HG03442 (cell line): ENCODE data around the gene LRP6.
"Not testable (repeated sequence)": the region's sequence is repeated elsewhere in the genome, so short reads cannot be mapped to it uniquely, and the experiment has no call there.

Experiments
- ATAC-seq: cut with Tn5 transposase; IDR thresholded peaks from one replicate; pipeline ENCODE4 v1.9.1; 2021; ENCODE audit warnings: mild to moderate bottlenecking, moderate library complexity; ENCODE audit not compliant: unreplicated experiment

LRP6 gene

DNA sequence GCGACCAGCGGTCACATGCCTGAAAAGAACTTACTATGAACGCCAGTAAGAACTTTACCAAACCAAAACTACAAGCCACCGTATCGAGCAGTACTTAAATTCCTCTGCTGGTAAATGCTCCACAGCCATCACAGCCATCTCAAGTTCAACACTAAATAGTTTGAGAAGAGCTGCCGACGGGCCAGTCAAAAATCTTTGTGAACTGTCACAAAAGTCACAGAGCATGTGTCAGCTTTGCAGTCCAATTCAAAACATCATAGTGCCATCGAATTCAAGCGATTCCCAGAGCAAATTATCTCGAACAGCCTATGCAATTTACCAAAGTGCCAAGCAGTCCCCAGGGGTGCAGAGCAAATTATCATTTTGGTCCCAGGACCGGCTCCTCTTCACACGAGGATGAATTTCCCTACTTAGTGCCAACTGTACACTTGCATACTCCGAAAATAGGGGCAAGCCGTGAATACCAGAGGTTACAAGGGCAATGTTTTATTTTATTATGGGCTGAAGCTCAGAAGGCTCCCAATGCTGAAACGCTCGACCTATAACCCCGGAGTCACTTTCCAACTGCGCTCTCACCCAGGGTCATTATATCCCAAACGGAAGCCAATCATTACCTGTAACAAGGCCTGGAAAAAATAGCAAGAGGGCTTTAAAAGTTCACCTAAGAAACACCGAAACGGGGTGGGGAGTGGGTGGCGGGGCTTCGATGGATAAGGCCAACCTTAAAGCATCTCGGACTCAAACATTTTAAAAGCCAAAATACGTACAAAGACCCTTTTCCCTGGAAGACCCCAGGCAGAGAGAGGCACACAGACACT, 1.1 kb downstream of the LRP6 start:
- ATAC-seq: no peak

DNA sequence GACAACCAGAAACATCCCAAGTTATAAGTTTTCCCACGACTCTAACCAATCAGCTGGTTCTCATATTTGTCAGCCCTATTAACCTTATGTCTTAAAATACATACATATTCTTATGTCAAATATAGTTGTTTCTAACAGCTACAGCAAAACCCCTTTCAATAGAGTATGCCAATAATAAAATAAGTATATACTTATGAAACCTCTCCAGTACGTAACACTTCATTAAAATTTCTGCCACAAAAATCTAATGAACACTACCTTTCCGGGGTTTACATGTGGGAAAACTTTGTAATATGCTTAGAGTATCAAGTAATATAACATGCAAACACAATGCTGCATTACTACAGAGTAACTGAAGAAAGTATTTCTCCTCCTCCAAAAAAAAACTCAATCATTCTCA, 1.8 kb downstream of the LRP6 start:
- no peak for ATAC-seq

GRCh38 chr12:12263909-12264308, 2.9 kb downstream of the LRP6 start:
- ATAC-seq: no peak

DNA sequence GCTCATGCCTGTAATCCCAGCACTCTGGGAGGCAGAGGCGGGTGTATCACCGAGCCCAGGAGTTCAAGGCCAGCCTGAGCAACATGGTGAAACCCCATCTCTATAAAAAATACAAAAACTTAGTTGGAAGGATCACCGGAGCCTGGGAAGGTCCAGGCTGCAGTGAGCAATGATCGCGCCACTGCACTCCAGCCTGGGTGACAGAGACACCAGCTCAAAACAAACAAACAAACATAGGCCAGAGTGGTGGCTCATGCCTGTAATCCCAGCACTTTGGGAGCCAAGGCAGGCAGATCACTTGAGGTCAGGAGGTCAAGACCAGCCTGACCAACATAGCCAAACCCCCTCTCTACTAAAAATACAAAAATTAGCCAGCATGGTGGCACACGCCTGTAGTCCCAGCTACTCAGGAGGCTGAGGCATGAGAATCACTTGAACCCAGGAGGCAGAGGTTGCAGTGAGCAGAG, 10.5 kb downstream of the LRP6 start:
- not testable (repeated sequence) for ATAC-seq

DNA sequence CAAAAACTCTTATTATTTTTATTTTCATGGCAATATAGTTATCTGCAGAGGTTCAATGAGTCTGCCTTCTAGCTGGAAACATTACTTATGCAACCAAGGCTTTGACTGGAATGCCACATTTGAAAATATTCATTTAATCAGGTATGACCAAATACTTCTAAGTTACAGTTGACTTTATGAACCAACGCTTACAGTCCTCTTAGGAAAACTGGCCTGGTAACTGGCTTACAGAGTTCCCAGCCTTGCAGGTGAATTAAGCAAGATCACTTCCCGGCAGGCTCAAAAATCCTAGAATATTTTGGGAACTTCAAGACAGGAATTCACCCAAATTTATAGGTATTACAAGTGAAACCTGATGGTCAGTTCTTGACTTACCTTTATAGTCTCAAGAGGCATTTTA, 12.3 kb downstream of the LRP6 start:
- no peak for ATAC-seq

DNA sequence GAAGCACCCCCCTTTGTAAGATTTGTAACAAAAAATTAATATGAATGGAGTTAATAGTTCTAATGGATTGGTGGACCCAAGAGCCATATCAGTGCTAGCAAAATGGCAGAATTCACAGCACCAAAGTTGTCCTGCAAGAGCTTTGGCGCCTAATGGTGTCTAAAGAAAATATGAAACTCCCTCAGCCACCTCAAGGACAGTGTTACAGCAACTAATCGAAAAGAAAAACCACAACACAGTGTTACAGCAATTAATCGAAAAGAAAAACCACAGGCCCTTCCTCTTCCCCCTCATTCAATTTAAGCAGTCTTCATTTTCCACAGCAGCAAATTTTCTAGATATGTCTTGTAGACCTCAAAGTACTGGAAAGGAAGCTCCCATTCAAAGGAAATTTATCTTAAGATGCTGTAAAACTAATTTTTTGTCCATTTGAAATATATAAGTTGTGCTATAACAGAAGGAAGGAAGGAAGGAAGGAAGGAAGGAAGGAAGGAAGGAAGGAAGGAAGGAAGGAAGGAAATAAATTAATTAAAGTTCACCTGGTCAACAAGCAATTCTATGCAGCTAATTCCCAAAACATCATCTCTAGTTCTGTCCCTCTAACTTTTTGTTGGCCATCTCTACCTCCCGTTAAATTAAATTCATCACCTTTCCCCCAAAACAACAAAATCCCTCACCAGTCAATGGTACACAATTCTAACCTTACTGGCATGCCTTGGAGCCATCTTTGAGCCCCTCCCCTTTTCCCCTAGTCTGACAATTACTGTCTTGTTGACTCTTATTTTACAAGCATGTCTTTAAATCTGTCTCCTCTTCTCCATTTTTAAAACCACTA, 17.4 kb downstream of the LRP6 start:
- no peak for ATAC-seq

GRCh38 chr12:12247584-12247983, 19.3 kb downstream of the LRP6 start:
- no peak for ATAC-seq

DNA sequence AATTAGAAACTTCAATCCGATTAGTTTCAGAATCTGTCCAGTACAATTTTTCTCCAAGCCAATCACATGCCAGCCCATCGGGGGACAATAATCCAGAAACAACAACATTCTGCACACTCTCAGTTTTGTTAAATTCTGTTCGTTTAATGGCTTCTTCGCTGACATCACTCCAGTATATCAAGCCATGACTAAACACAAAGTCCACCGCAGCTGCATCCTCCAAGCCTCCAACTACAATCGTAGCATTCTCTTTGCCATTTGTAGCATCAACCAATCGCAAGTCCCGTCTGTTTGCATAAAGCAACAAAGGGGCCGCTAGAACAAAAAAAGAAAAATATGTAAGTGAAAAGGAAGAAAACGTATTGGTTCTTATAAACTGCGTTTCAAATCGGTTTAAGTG, 22.5 kb downstream of the LRP6 start:
- ATAC-seq: no peak

DNA sequence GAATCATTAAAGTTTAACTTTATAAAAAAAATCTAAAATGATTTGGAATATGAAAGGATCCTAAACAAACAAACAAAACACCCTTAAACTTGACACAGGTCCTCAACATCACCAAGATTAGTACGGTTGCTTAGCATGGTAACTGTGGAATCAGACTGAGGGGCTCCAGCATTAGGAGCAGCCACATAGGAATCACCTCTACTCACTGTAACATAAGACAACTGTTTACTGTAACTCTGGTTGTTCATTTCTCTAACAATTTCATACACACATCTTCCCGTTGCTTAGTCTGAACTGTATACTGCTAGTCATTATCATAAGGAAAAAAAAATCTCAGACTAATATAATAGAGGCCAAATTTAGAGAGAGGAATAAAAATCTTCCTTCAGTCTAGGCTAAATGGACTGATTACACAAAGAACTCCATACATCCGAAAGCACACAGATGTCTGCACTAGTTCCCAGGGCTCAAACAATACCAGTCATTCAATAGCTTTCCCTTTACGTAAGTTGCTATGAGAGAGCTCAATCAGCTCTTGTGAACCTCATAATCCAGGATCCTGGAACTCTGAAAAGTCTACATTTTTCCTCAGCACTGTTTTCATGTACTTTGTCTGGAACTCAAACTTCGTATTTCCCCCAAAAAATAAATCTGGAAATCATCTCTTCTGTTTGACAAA, 26.0 kb downstream of the LRP6 start:
- ATAC-seq: no peak

DNA sequence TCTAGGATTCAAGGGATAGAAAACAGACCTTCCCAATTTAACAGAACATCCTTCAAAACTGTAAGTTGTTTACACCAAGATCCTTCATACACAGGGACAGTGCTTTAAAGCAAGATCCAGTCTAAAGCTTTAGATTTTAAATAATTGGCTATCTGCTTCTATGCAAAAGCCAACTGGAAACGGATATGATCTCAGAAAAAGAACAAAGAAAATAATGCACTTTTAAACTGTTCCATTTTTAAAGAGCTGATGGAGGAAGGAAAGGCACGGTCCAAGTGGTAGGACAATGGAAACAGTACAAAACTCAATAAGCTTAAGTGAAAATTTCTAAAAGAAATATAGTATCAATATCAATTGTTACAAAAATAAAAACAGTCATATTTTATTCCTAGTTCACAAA, 27.7 kb downstream of the LRP6 start:
- ATAC-seq: no peak

GRCh38 chr12:12238605-12239004, 28.2 kb downstream of the LRP6 start:
- ATAC-seq: no peak

DNA sequence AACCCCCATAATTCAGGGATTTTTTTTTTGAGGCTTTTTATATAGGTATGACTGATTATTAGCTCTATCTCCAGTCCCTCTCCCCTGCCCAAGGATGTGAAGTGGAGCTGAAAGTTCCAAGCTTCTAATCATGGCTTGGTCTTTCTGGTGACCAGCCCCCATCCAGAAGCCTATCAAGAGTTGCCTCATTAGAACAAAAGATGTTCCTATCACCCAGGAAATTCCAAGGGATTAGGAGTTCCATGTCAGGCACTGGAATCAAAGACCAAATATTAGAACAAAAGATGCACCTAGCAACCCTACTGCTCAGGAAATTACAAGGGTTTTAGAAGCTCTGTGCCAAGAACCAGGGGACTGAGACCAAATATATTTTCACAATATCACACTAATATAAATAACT, 29.9 kb downstream of the LRP6 start:
- no peak for ATAC-seq

DNA sequence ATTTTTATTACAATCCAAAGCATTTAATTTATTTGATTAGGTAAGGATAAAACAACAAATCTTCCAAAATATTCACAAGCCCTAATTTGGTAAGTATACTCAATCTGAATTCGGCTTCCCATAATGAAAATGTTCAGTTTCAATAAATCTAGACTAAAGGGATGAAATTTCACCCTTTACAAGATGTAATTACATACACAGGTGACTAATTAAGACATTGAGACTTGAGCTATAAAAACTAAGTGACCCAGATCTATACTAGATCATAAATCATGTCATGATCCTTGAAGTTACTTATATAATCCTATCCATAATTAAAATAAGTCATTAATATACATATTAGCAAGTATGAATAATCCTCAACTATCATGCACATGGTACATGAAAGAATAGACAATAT, 36.6 kb downstream of the LRP6 start:
- no peak for ATAC-seq

GRCh38 chr12:12229556-12230092, 37.2 kb downstream of the LRP6 start:
- ATAC-seq: no peak

GRCh38 chr12:12228402-12228801, 38.4 kb downstream of the LRP6 start:
- ATAC-seq: no peak

DNA sequence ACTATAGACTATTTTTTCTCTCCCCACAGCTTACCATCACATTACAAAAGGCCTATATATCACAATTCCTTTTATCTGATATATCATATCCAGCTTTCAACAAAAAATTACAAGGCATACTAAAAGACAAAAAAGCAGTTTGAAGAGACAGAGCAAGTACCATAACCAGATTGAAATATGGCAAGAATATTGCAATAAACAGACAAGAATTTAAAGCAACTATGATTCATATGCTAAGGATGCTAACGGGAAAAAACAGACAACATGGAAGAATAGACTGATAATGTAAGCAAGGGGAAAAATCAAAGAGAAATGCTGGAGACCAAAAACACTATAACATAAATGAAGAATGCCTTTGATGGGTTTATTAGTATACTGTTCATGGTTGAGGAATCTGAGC, 40.7 kb downstream of the LRP6 start:
- ATAC-seq: no peak

DNA sequence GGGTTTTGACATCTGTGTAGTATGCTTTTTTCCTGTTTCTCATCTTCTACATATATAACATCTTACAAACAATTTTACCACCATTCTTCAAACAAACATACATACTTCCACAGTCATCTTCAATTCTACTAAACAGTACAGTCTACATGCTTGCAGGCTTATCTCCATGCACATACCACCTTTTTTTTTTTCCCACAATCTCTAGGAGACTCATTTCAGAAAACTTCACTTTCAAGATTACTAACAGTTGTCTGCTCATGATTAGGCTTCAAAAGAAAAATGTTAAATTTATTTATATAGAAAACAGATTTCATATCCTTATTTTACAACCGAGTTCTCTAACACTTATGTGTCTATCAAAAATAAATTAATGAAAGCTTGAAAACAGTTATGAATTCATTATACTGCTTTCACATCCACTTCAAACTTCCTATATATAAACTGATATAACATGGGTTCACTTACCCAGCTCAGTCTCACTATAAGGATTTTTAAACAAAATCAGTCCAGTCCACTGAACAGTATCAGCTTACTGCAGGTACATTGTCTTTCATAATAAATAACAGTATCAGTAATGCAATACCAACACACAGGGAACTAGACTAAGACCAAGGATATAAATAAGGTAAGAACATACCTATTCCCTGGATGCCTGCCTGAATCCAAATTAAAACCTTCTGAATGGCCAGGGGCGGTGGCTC, 42.5 kb downstream of the LRP6 start:
- ATAC-seq: no peak

GRCh38 chr12:12221560-12221959, 45.3 kb downstream of the LRP6 start:
- no peak for ATAC-seq

DNA sequence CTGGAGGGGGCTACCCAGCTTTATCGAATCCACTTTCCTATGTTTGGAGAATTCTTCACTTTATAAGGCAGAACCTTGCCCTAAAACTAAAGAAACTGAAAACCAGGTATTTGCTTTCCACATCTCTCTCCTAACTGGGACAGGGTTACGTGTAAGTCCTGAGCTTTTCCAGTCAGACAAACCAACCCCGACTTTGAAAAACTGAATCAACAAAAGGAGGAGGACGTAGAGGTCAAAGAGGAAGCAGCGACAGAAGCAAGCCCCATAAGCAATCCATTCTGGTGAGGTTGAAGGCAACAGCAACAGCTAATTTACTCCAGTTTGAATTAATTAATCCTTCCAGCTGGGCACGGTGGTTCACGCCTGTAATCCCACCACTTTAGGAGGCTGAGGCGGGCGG, 47.2 kb downstream of the LRP6 start:
- ATAC-seq: no peak

GRCh38 chr12:12217018-12217359, 49.9 kb downstream of the LRP6 start:
- no peak for ATAC-seq
